ENCODE measurements around the gene S1PR4. TPM values are rescaled to one million over a fixed set of nuclear protein-coding genes. Genes with fewer than 3 reads are reported as not detected.

The S1PR4 gene
- total RNA-seq, 1 experiment from 2014 or later = not detected

DNA sequence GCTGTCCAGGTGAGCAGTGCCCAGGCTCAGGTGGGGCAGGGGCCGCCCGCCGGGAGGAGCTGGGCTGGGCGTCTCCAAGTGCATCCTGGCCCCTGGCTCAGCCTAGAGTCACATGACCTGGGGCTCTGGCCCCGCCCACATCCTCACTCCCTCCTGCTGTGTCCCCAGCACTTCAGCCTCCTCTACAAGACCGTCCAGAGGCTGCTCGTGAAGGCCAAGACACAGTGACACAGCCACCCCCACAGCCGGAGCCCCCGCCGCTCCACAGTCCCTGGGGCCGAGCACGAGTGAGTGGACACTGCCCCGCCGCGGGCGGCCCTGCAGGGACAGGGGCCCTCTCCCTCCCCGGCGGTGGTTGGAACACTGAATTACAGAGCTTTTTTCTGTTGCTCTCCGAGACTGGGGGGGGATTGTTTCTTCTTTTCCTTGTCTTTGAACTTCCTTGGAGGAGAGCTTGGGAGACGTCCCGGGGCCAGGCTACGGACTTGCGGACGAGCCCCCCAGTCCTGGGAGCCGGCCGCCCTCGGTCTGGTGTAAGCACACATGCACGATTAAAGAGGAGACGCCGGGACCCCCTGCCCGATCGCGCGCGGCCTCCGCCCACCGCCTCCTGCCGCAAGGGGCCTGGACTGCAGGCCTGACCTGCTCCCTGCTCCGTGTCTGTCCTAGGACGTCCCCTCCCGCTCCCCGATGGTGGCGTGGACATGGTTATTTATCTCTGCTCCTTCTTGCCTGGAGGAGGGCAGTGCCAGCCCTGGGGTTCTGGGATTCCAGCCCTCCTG lies 29.1 kb downstream of the S1PR4 start:
- no TSS peak for BruUV-seq (replicated peaks)
- Mint-ChIP-seq H3K4me1 (ENCODE audit: low read depth, unreplicated experiment) (no peaks in the 10 kb centered on the region), H3K4me3 (ENCODE audit: unreplicated experiment) (no peak overlapping the region), H3K36me3 (ENCODE audit: insufficient read depth, unreplicated experiment) (peaks cover 24% of the 10 kb centered on the region), H3K27ac (ENCODE audit: unreplicated experiment) (no peak overlapping the region), H3K9me3 (ENCODE audit: unreplicated experiment) (no peaks in the 10 kb centered on the region), H3K27me3 (ENCODE audit: insufficient read depth, unreplicated experiment) (no peaks in the 10 kb centered on the region)
- H3K9me3 ChIP-seq = no peaks in the 10 kb centered on the region
- intact Hi-C loops (cut with micrococcal nuclease; ENCODE audit: unreplicated experiment) = no loop called here
- CTCF ChIA-PET = no interaction called here
- DNase-seq = no peak
- H3K4me3 ChIP-seq (ENCODE audit: low read depth, low read length) = no peak overlapping the region
- POLR2A ChIA-PET = no interaction called here
- no peaks in the 10 kb centered on the region for H3K36me3 ChIP-seq (ENCODE audit: control insufficient read depth, insufficient read depth, low read length)
- H3K27me3 ChIP-seq (replicated peaks; ENCODE audit: control insufficient read depth, insufficient read depth, low read length) = no peaks in the 10 kb centered on the region
- H3K4me1 ChIP-seq = no peaks in the 10 kb centered on the region
- TF ChIP-seq, protein P1, sequence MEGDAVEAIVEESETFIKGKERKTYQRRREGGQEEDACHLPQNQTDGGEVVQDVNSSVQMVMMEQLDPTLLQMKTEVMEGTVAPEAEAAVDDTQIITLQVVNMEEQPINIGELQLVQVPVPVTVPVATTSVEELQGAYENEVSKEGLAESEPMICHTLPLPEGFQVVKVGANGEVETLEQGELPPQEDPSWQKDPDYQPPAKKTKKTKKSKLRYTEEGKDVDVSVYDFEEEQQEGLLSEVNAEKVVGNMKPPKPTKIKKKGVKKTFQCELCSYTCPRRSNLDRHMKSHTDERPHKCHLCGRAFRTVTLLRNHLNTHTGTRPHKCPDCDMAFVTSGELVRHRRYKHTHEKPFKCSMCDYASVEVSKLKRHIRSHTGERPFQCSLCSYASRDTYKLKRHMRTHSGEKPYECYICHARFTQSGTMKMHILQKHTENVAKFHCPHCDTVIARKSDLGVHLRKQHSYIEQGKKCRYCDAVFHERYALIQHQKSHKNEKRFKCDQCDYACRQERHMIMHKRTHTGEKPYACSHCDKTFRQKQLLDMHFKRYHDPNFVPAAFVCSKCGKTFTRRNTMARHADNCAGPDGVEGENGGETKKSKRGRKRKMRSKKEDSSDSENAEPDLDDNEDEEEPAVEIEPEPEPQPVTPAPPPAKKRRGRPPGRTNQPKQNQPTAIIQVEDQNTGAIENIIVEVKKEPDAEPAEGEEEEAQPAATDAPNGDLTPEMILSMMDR (IDR thresholded peaks at IDR 0.05; ENCODE audit: insufficient read depth in 1 of 2, low read depth in 1 of 2, low read length in 1 of 2, severe bottlenecking in 1 of 2, unreplicated experiment in 1 of 2) = no peak

DNA sequence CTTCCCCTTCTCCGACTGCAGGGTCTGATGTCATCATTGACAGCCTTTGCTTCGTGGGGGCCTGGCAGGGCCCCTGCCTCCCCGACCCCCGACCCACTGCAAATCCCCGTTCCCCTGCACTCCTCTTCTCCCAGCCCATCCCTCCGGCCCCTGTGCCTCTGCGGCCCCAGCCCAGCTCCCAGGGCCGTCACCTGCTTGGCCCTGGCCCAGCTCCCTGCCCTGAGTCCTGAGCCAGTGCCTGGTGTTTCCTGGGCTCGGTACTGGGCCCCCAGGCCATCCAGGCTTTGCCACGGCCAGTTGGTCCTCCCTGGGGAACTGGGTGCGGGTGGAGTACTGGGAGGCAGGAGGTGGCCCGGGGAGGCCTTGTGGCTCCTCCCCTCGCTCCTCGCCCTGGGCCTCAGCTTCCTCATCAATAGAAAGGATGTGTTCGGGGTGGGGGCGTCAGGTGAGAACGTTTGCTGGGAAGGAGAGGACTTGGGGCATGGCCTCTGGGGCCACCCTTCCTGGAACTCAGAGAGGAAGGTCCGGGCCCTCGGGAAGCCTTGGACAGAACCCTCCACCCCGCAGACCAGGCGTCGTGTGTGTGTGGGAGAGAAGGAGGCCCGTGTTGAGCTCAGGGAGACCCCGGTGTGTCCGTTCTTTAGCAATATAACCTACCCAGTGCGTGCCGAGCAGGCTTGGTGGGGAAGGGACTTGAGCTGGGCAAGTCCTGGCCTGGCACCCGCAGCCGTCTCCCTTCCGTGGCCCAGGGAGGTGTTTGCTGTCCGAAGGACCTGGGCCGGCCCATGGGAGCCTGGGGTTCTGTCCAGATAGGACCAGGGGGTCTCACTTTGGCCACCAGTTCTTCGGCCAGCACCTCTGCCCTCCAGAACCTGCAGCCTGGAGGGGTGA lies 30.0 kb downstream of the S1PR4 start:
- no peaks in the 10 kb centered on the region for H3K9me3 Mint-ChIP-seq (ENCODE audit: unreplicated experiment)
- H3K4me3 Mint-ChIP-seq (ENCODE audit: unreplicated experiment) = no peak overlapping the region
- H3K27ac Mint-ChIP-seq (ENCODE audit: unreplicated experiment) = no peak overlapping the region
- CTCF ChIA-PET = no interaction called here
- DNase-seq = no peak
- no peaks in the 10 kb centered on the region for H3K27me3 Mint-ChIP-seq (ENCODE audit: insufficient read depth, unreplicated experiment)
- TSS peak; percentile 66 for BruUV-seq (replicated peaks)
- no peaks in the 10 kb centered on the region for H3K4me1 Mint-ChIP-seq (ENCODE audit: low read depth, unreplicated experiment)
- peaks cover 22% of the 10 kb centered on the region for H3K36me3 Mint-ChIP-seq (ENCODE audit: insufficient read depth, unreplicated experiment)
- H3K36me3 ChIP-seq (ENCODE audit: control insufficient read depth, insufficient read depth, low read length) = no peaks in the 10 kb centered on the region
- POLR2A ChIA-PET = no interaction called here
- intact Hi-C loops (cut with micrococcal nuclease; ENCODE audit: unreplicated experiment) = no loop called here
- H3K4me1 ChIP-seq = no peaks in the 10 kb centered on the region
- TF ChIP-seq, protein P1 (IDR thresholded peaks at IDR 0.05; ENCODE audit: insufficient read depth in 1 of 2, low read depth in 1 of 2, low read length in 1 of 2, severe bottlenecking in 1 of 2, unreplicated experiment in 1 of 2) = no peak
- no peaks in the 10 kb centered on the region for H3K9me3 ChIP-seq
- no peaks in the 10 kb centered on the region for H3K27me3 ChIP-seq (replicated peaks; ENCODE audit: control insufficient read depth, insufficient read depth, low read length)
- H3K4me3 ChIP-seq (ENCODE audit: low read depth, low read length) = no peak overlapping the region

DNA sequence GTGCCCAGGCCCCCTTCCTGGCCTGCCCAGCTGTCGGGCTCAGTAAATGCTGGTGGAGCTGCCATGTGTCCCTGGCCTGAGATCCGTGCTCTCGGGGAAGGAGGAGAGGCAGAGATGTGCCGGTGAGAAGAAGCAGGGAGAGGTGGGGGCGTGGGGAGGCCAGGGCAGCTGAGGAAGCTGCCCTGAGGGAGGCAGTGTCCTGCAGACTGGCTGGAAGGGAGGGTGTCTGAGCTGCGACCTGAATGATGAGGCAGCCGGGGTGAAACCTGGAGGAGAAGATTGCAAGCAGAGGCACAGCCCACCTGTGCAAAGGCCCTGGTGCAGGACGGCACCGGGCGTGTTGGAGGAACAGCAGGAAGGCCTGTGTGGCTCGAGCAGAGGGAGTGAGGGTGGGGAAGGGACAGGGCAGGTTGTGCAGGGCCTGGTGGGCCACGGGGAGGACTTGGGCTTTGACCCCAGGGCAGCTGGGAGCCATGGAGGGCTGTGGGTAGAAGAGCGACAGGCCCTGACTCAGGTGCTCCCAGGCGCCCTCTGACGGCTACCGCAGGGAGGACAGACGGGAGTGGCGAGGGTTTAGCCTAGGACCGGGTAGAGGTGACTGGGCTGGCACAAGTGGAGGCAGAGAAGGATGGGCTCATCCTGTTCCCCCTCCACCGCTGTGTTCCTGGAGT lies 31.9 kb downstream of the S1PR4 start:
- Histone ChIP-seq H3K4me1 (no peaks in the 10 kb centered on the region), H3K27me3 (replicated peaks; ENCODE audit: control insufficient read depth, insufficient read depth, low read length) (no peaks in the 10 kb centered on the region), H3K4me3 (ENCODE audit: low read depth, low read length) (no peak overlapping the region), H3K9me3 (no peaks in the 10 kb centered on the region), H3K36me3 (ENCODE audit: control insufficient read depth, insufficient read depth, low read length) (no peaks in the 10 kb centered on the region)
- ChIA-PET CTCF (interaction anchor here (0.7 to 1.2 kb wide), 2 partner anchors 20 to 66 kb away, joined by 3 read pairs; no protein-coding TSS in a partner anchor), POLR2A (no interaction called here)
- Mint-ChIP-seq H3K4me3 (ENCODE audit: unreplicated experiment) (peak overlapping the region; percentile 37), H3K9me3 (ENCODE audit: unreplicated experiment) (no peaks in the 10 kb centered on the region), H3K27me3 (ENCODE audit: insufficient read depth, unreplicated experiment) (no peaks in the 10 kb centered on the region), H3K4me1 (ENCODE audit: low read depth, unreplicated experiment) (no peaks in the 10 kb centered on the region), H3K36me3 (ENCODE audit: insufficient read depth, unreplicated experiment) (peaks cover 19% of the 10 kb centered on the region), H3K27ac (ENCODE audit: unreplicated experiment) (peak overlapping the region; percentile 68)
- TF ChIP-seq, protein P1 (IDR thresholded peaks at IDR 0.05; ENCODE audit: insufficient read depth in 1 of 2, low read depth in 1 of 2, low read length in 1 of 2, severe bottlenecking in 1 of 2, unreplicated experiment in 1 of 2) = peak; percentile 60 to 67
- no TSS peak for BruUV-seq (replicated peaks)
- peak in 1 of 2 experiments; percentile 59 for DNase-seq
- intact Hi-C loops (cut with micrococcal nuclease; ENCODE audit: unreplicated experiment) = no loop called here
